ENCODE measurements around the gene EIF1.

Gene EIF1

DNA sequence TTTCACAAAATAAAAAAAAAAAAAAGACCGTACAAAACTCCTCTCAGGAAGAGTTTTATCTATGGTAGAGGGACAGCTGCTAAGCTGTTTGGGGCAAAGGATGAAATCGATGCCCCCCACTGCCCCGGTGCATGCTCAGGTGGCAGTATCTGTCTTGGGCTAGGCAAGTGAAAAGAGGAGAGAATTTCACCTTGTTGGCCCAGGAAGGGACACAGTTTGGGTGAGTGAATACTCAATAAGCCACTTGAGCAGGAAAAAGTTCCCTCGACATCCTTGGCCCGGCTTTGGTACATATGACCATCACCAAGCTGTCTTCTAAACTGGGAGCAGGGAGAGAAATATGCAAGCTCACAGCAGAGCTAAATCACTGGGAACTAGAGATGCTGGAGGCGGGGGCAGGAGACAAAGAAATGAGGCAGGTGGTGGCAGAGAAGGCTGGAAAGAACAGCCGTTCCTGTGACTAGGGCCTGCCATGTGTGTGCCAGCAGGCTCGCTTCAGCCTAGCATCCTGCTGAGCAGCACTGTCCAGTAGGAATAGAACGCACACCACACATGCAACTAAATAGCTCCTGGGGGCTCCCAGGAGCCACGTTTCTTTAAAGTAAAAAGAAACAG lies 8.2 kb upstream of the EIF1 start:
- no peak for TF ChIP-seq CTCF (IDR thresholded peaks at IDR 0.05)

DNA sequence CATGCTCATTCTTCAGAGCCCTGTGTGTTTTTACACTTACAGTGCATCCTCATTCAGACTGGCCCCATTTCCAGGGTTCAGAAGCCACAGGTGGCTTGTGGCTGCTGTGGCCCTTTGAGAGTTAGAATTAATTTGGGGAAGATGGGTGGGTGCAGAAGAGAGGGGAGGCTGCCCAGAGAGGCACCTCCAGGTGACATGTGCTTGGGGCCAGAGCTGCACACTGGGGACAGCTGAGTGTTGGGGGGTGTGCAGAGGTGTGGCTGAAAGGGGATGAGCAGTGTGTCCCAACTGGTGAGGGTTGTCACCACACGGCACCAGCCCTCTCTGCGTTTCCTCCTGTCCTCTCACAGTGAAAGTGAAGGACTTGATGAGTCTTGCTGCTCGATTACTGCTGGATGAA lies 6.9 kb upstream of the EIF1 start:
- no peak for TF ChIP-seq CTCF (IDR thresholded peaks at IDR 0.05)

DNA sequence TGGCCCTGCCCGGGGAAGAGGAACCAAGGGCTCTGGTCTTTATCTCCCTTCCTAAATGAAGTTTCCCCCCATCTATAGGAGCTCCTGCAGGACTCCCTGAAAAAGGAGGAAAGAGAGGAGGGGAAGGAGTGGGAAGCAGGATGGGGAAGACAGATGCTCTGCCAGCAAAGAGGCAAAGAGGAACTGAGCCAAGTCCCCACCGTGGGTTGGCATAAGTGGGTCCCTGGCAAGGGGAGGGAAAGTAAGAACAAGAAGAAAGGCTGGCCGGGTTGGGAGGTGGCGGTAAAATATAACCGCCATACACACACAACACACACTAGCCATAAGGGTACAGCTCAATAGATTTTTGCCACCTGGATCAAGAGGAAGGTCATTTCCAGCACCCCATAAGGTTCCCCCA lies 6.1 kb upstream of the EIF1 start:
- TF ChIP-seq CTCF (IDR thresholded peaks at IDR 0.05): no peak

GRCh38 chr17:41683441-41684007 lies 5.2 kb upstream of the EIF1 start:
- no peak for TF ChIP-seq CTCF (IDR thresholded peaks at IDR 0.05)

GRCh38 chr17:41684035-41684434 lies 4.7 kb upstream of the EIF1 start:
- TF ChIP-seq CTCF (IDR thresholded peaks at IDR 0.05): no peak

DNA sequence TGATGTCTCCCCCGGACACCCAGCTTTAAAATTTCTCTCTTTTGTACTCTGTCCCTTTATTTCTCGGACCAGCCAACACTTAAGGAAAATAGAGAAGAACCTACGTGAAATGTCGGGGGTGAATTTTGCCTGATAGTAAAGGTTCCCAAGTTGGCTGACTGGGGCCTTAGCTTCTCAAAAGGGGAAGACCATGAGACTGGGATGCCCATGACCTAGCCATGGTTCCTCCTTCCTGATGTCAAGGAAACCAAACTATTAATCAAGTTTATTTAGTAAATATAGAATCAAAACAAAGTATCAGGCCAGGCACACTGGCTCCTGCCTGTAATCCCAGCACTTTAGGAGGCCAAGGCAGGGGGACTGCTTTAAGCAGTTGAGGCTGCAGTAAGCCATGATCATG lies 2.4 kb upstream of the EIF1 start:
- TF ChIP-seq CTCF (IDR thresholded peaks at IDR 0.05): no peak

- TF ChIP-seq CTCF (IDR thresholded peaks at IDR 0.05): peak; percentile 58
Measured at GRCh38 chr17:41687828-41688640, 651 bp upstream of the EIF1 start.
